ENCODE data around the gene CLSTN3.

DNA sequence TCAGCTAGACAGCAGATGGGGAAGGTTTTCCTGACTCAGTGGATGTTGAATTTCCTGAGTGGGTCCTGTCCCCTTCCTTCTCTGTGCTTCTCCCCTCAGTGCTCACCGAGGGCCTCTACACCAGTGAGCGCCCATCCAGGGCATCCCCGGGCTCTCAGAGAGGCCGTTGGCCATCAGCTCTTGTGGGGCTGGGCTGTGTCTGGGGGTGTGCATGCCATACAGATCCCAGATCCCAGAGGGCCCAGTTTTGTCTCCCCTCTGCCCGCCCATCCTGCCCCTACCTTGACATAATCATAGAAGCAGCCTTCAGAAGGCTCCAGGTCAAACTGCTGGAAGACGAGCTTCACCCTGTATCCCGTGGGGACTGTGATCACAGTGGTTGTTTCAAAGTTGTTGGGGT, 39.0 kb upstream of the CLSTN3 start:
- TF ChIP-seq, protein P1, sequence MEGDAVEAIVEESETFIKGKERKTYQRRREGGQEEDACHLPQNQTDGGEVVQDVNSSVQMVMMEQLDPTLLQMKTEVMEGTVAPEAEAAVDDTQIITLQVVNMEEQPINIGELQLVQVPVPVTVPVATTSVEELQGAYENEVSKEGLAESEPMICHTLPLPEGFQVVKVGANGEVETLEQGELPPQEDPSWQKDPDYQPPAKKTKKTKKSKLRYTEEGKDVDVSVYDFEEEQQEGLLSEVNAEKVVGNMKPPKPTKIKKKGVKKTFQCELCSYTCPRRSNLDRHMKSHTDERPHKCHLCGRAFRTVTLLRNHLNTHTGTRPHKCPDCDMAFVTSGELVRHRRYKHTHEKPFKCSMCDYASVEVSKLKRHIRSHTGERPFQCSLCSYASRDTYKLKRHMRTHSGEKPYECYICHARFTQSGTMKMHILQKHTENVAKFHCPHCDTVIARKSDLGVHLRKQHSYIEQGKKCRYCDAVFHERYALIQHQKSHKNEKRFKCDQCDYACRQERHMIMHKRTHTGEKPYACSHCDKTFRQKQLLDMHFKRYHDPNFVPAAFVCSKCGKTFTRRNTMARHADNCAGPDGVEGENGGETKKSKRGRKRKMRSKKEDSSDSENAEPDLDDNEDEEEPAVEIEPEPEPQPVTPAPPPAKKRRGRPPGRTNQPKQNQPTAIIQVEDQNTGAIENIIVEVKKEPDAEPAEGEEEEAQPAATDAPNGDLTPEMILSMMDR (IDR thresholded peaks at IDR 0.05): no peak
- no peak for TF ChIP-seq POLR2A (IDR thresholded peaks at IDR 0.05)
